SK-MEL-5 (cell line): ENCODE results near the gene CCDC33. TPM values are rescaled to one million over a fixed set of nuclear protein-coding genes. Genes with fewer than 3 reads are reported as not detected.

Source experiments
- DNase-seq: peaks from one replicate; pipeline ENCODE4 v3.0.0-alpha.2; 2016; ENCODE audit warnings: low read depth, low spot score
- in situ Hi-C: cut with HindIII; loops from 2 replicates; pipeline ENCODE4 v1.10.0; 2016; ENCODE audit warnings: low sequenced_read_pairs, high pct_unique_total_duplicates, low pct_unique_long_range_greater_than_20kb
- total RNA-seq: library from RNA; depleted of rRNA; stranded (reverse); fragments of >200 nt; shearing (Covaris generic); gene quantifications from 2 replicates; pipeline ENCODE4 v1.2.3, GENCODE V29; 2014

Gene CCDC33
- total RNA-seq, 1 experiment from 2014 or later, result not detected

DNA sequence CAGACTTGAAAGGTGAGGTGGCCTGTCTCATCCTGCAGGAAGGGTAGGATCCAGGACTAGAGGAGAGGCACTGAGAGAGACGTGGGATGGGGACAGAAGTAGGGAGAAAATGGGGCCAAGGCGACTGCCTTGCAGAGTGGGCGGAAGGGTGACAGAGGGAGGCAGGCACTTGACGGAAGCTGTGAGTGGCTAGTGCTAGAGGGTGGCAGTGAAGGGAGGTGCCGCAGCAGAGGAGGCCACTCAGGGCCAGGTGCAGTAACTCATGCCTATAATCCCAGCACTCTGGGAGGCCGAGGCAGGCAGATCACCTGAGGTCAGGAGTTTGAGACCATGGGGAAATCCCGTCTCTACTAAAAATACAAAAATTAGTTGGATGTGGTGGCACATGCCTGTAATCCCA is 7.3 kb downstream of the CCDC33 start:
- no peak for DNase-seq
- in situ Hi-C loops, result no loop called here

- DNase-seq, result no peak
- in situ Hi-C loops, result no loop called here
These were observed 8.8 kb downstream of the CCDC33 start for GRCh38 chr15:74244822-74245341.

DNA sequence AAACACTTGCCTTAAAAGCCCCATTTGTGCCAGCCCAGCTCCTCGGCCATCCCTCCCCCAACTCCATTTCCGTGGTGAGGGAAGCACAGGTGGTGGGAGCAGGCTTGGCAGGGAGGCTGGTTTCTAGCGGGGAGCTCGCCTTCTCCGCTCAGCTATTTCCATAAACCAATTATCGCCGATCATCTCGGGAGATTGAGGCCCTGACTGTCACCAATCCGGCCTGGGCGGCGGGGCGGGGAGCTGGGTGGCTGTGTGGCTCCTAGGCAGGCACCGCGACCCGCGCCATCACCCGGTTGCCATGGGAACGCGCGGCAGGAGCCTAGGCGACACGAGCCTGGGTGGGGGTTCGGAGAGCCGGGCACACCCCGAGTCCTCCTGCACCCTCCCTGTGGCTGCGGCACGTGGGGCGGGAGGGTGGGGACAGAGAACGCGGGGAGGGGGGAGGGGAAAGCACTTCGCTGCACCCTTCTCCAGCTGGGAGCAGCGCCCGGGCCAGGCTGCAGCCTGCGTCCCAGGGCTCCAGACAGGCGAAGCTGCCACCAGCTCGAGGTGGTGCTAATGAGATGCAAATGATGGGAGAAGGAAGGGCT is 9.3 kb downstream of the CCDC33 start:
- no peak for DNase-seq
- in situ Hi-C loops, result no loop called here

- in situ Hi-C loops, result no loop called here
- DNase-seq, result no peak
These were observed 14.1 kb downstream of the CCDC33 start for GRCh38 chr15:74250266-74250665.

- no peak for DNase-seq
- in situ Hi-C loops, result no loop called here
These were observed 15.1 kb downstream of the CCDC33 start for GRCh38 chr15:74251131-74251811.

DNA sequence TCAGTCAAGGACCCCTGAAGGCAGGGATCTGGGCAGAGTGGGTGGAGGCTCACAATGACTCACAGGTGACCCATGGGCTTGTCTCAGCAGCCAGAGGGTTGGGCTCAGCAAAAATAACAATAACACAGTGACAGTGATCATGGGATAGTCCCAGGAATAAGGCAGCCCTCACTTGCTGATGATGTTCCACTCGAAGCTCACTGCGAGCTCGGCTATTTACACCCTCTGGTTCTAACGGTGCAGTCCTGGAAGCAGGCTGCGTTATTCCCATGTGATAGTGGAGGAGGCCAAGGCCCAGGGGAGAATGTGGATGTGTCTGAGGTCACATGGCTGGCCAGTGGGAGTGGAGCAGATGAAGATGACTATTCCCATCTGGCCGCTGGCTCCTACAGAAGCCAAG is 16.2 kb downstream of the CCDC33 start:
- in situ Hi-C loops, result no loop called here
- DNase-seq, result no peak

- no peak for DNase-seq
- in situ Hi-C loops, result no loop called here
These were observed 16.6 kb downstream of the CCDC33 start for GRCh38 chr15:74252721-74253120.

GRCh38 chr15:74253211-74253921 is 17.2 kb downstream of the CCDC33 start:
- in situ Hi-C loops, result no loop called here
- peak; percentile 13 for DNase-seq

DNA sequence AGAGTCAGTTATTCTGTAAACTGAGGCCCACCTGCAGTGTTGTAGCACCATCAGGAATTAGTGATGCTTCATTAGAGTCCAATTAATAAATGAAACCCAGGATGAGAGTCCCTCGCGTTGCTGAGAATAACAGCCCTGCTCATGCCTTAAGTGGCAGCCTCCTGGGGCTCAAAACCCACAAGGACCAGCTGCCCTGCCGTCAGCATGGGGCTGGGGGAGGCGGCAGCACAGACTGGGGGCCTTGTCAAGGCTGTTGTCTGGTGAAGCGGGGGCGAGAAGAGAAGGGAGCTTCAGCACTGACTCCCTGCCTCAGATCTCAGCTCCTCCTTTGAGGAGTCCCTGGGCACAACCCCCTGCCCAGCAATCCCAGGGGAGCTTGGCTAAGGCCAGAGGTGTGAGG is 21.0 kb downstream of the CCDC33 start:
- no peak for DNase-seq
- in situ Hi-C loops, result no loop called here

DNA sequence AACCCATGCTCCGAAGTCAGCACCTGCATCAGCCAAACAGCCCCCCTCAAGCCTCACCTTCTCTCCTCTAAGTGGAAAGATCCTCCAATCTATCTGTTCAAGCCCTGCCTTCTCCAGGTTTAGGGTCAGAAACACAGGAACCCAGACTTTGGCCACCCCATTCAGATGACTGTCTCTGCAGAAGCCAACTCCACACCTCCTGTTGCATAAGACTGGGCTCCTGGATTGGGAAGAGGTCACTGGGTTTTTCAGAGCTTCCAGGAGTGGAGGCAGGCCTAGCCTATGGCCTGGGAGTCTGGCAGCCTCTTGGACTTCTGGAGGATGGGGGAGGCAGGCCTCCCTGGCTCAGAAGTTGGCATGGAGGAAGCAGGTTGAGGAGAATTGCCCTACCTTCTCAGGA is 21.5 kb downstream of the CCDC33 start:
- no peak for DNase-seq
- in situ Hi-C loops, result no loop called here

- in situ Hi-C loops, result no loop called here
- no peak for DNase-seq
These were observed 22.5 kb downstream of the CCDC33 start for GRCh38 chr15:74258456-74259291.

GRCh38 chr15:74259292-74259648 is 23.1 kb downstream of the CCDC33 start:
- in situ Hi-C loops, result no loop called here
- DNase-seq, result no peak

GRCh38 chr15:74259821-74260607 is 23.9 kb downstream of the CCDC33 start:
- in situ Hi-C loops, result no loop called here
- DNase-seq, result no peak

GRCh38 chr15:74261041-74261440 is 24.9 kb downstream of the CCDC33 start:
- in situ Hi-C loops, result no loop called here
- DNase-seq, result no peak

DNA sequence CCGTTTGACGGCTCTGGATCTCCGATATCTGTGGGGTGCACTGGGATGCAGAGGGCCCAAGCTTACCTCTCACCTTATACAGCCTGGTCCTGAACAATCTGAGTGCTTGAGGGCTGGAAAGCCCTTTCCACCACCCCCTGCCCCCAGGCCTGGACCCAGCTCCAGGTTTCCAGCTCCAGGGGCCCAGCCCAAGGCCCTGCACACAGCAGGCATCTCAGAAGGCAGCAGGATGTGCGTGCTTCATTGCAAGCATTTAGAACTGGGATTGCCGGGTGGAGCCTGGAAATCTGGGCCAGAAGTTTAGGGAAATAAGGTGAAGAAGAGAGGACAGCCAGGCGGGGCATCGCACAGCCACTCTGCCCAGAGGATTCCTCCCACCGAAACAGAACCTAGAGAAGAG is 25.6 kb downstream of the CCDC33 start:
- no peak for DNase-seq
- in situ Hi-C loops, result no loop called here

GRCh38 chr15:74262151-74262550 is 26.0 kb downstream of the CCDC33 start:
- DNase-seq, result no peak
- in situ Hi-C loops, result no loop called here

GRCh38 chr15:74262625-74263024 is 26.5 kb downstream of the CCDC33 start:
- DNase-seq, result no peak
- in situ Hi-C loops, result no loop called here
